Epithelial cell of prostate (primary cell): ENCODE results near the gene EXOC2.

ENCODE experiments used
- DNase-seq: peaks from one replicate; pipeline ENCODE4 v3.0.0-alpha.2; 2011; ENCODE audit warnings: low read depth, low spot score
- H3K27ac ChIP-seq: fragments of 450-650 bp; 2 replicates; pipeline ENCODE4 v1.5.1; 2017; ENCODE audit warnings: mild to moderate bottlenecking

Gene EXOC2, protein sequence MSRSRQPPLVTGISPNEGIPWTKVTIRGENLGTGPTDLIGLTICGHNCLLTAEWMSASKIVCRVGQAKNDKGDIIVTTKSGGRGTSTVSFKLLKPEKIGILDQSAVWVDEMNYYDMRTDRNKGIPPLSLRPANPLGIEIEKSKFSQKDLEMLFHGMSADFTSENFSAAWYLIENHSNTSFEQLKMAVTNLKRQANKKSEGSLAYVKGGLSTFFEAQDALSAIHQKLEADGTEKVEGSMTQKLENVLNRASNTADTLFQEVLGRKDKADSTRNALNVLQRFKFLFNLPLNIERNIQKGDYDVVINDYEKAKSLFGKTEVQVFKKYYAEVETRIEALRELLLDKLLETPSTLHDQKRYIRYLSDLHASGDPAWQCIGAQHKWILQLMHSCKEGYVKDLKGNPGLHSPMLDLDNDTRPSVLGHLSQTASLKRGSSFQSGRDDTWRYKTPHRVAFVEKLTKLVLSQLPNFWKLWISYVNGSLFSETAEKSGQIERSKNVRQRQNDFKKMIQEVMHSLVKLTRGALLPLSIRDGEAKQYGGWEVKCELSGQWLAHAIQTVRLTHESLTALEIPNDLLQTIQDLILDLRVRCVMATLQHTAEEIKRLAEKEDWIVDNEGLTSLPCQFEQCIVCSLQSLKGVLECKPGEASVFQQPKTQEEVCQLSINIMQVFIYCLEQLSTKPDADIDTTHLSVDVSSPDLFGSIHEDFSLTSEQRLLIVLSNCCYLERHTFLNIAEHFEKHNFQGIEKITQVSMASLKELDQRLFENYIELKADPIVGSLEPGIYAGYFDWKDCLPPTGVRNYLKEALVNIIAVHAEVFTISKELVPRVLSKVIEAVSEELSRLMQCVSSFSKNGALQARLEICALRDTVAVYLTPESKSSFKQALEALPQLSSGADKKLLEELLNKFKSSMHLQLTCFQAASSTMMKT

DNA sequence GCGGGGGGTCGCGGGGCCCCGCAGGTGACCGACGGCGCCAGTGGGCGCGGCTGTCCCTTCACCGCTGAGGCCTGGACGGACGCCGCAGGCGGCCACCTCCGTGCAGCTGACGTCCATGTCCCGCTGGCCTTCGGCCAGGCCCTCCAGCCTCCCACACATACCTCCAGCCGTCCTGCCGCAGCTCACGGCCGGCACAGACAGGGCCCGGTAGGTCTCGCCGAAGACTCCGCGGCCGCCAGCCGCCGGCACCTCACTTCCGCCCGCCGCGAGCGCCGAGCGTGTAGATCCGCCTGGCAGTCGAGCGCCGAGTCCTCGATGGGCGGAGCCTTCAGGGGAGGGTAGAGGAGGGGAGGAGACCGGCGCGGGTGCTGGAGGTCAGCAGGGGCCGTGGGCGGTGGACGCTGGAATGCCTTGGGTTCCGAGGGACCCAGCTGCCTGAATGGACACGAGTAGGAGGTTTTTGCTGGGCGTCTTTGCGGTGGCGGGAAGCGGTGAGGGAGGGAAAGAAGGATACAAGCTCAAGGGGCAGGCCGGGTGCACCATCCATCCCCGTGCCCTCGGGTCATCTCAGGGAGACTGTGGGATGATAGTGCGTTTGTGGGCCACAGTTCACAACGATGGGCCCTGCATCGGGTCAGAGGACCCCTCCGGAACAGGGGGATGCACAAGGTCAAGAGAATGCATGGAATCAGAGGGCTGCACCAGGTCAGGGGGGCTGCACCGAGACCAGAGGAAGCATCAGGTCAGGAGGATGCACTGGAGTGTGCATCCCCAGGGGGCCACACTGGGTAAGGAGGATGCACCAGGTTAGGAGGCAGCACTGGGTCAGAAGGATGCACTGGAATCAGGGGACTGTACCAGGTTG lies at the start of gene EXOC2:
Gene EXOC2, minus strand, starts transcription at position 282 of the 865 bp plus-strand sequence. CDS start 55,321 bp downstream, outside the sequence.
- peak; percentile 18 for DNase-seq
- peak within 1 kb of the TSS; percentile 90 for H3K27ac ChIP-seq

DNA sequence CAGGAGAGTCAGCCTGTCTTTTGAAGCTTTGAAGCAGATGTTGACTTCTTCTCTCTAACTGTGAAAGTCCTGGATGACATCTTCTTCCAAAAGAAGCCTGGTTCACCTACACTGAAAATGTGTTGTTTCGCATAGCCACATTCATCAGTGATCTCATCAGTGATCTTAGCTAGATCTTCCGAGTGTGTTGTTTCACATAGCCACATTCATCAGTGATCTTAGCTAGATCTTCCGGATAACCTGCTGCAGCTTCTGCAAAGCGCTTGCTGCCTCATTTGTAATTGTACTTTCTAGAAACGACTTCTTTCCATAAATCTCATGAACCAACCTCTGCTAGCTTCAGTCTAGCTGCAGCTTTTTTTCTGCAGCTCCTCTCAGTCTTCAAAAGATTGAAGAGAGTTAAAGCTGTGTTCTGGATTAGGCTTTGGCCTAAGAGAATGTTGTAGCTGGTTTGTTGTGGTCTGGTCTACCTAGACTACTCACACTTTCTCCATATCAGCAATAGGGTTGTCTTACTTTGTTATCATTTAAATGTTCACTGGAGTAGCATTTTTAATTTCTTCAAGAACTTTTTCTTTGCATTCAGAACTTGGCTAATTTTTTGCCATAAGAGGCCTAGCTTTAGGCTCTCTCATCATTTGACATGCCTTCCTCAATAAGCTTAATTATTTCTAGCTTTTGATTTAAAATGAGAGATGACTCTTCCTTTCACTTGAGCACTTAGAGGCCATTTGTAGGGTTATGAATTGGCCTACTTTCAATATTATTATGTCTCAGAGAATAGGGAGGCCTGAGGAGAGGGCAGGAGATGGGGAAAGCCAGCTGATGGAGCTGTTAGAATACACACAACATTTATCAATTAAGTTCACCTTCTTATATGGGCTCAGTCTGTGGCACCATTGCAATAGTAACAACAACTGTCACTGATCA lies 48.7 kb upstream of the EXOC2 start:
- DNase-seq: no peak
- H3K27ac ChIP-seq: no peak overlapping the region

DNA sequence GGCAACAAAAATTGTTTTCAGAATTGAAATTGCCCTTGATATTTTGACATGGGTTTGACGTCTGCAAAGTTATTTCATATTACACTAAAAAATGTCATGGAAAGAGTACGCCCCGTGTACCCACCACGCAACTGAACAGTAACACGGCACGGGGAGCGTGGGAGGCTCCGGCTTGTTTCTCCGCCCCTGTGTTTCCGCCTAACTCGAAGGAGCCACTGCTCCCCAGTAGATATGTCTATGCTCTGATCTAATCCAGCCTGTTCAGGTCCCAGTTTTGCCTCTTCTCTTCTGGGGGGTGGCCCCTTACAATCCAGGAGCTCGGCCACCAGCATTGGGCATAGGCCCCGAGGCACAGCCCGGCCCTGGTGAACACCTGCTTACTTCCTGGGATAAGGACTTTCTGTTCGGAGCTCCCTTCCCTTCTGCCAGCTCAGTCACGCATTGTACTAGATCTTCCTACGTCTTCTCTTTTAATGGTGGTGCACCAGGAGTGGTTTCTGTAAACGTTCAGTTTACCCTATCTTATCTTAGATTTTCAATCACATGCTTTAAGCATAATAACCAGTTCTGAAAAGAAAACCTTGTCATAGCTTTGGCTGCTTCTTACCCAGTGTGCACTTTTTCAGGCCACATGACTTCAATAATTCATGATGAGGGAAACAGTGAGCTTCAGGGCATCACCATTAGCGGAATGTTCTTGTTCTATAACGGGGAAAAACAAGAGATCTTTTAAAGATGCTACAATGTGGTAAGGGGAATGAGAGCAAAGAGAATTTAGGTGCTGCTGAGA lies 43.9 kb upstream of the EXOC2 start:
- no peak overlapping the region for H3K27ac ChIP-seq
- DNase-seq: no peak

DNA sequence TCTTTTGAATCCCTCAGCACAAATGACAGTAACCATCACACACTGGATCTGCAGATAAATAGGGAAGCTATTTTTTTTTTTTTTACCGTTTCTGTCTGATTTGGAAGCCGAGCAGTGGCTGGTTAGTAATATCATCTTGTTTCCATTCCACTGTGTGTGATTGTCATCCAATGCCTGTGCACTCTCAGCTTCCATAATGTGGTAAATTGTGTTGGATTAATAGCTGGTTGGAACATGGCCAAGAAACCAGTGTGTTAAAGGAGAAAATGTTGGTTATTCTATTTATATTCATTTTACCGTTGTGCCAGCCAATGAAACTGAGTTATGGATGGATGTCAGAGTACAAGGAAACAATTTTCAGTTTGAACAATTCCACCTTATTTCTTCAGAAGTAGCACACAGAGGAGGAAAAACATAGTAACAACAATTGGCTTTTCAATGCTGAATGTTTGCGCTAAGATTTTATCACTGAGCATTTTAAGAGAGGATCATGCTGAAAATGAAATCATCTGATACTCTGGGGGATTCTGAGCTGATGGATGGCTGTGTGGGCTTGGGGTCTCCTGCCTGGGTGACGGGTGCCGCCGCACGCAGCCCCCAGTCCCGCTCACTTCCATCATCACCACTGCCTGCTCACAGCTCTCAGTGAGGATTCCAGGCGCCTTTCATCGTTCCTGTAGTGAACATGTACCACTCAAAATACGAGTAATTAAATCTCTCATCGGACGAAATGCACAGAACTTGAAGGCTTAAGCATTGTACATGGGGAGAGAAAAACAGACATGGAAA lies 40.7 kb upstream of the EXOC2 start:
- no peak for DNase-seq
- no peak overlapping the region for H3K27ac ChIP-seq

DNA sequence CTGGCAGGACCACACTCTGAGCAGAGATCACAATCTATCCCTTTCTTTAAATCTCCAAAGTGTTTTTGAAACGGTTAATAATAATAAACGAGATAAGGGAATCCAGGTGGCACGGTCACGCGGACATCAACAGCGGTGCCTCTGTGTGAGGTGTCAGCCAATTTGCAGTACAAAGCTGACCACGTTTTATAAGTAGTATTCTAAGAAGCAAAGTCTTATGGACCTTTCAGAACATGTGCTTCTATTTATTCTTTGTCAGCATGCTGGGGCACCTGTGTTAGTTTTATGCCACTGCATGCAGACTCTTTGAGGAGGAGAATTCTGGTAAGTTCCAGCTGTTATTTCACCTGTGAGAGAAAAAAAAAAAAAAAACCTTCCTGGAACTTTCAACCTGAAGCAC lies 39.0 kb upstream of the EXOC2 start:
- H3K27ac ChIP-seq: no peak overlapping the region
- no peak for DNase-seq

DNA sequence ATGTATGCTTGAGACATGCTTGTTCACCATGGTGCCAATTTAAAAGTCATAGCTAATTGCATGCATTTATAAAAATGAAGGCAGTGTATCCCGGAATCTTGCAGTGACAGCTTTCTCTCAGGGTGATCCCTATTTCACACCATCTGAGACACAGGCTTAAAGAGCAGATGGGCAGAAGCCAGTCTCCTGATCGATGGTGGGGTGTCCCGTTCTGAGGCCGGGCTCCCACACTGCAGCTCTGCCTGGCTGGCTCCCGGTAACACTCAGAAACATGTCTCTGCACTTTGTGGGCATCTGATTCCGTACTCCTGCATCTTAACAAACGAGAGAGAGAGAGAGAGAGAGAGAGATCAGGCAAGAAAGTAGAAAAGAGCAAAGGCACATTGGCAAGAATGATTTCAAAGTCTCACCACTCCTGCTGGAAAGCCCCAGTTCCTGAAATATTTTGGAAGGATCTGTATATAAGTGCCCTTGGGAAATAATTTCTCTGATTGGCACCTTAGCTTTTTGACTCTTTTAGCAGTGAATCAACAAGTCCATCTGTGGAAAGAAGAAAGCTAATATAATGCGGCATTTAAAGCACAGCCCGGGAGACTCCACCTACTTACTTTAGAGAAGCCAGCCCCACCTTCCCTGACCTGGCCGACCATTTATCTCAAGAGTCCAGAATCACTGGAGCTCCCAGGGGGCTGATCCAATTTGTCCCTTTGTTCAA lies 36.8 kb upstream of the EXOC2 start:
- no peak for DNase-seq
- H3K27ac ChIP-seq: no peak overlapping the region

DNA sequence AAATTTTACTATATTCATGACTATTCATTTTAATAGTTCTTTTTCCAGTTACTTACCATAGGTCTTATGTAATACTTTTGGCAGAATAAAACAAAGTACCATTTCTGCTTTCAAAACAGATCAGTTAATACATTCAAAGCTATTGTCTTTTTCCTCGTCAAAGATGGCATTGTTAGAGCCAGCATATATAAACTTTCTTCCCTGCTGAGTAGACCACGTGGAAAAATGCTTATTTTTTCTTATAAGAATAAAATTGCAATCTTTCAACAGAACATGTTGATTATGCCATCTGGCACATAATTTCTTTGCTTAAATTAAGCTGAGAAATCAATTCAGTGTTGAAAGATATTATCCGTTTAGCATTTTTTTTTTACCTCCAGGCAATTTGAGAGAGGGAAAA lies 34.9 kb upstream of the EXOC2 start:
- H3K27ac ChIP-seq: no peak overlapping the region
- DNase-seq: no peak

DNA sequence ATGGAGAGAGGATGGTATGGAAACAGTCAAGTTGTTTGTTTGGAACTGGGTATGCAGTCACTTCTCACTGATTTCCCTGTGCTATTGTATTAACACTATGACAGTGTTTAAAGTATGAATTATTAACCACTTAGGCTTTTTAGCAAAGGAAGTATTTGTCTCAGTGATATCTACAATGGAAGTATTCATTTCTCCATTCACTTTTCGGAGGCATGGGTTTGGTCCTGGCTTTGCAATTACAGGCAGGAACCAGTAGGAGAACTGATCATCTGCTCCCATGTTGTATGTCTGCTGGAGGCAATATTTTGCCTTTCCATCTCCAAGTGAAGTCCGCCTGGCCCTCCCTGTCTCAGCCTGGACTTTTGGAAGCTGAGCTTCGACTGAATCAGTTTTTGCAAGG lies 30.6 kb upstream of the EXOC2 start:
- DNase-seq: no peak
- no peak overlapping the region for H3K27ac ChIP-seq

DNA sequence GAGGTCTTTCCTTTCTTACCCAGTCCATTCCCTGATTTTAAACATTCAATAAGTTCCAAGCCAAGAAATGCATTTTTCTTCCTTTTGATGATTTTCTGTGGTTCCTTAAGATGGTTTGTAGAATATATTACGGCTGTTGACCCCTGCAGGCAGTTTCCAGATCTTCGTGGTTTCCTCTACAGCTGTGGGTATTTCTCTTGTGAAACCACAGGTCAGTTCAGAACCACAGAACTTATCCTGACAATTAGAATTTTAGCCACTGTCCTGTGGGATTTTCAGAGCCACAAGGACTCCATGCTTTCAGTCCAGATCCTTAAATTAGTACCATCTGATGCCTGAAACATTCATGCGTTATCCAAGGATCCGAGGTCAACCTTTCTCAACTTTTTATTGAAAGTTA lies 29.7 kb upstream of the EXOC2 start:
- DNase-seq: no peak
- H3K27ac ChIP-seq: no peak overlapping the region

DNA sequence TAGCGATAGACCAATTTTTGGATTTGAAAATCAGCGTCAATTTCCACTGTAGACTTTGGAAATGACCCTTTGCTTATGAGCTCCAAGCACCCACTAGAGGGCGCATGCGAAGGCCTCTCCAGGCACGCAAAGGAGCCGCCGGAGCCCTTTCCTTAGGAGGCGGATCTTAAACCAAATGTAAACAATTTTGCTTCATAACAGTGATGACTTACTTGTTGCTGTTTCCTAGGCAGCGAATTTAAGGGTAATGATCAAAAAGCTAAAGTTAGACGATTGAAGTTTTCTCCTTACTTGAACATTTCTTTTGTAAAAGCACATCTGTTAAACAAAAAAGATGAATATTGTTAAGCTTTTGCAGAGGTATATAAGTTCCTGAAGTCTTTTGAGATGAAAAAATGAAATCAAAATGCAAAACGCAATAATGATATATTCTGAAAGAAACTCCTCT lies 29.2 kb upstream of the EXOC2 start:
- no peak overlapping the region for H3K27ac ChIP-seq
- peak; percentile 27 for DNase-seq

DNA sequence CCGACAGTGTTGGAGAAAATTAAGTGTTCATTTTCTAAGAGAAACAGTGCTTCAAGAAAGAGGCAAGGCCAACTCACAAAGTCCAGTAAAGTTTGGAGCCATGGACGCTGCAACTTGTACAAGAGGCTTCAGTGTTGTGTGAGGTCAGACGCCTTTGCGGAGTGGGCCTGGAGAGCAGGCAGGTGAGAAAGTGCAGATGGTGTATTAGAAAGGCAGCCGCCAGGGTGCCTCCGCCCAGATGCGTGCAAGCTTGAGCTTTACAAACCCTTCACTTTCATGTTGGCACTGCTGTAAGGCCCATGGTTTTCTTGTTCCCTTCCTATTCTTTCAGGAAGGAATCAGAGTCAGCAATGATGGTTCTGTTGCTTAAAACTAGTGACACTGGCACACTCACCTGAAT lies 25.4 kb upstream of the EXOC2 start:
- no peak overlapping the region for H3K27ac ChIP-seq
- DNase-seq: no peak

DNA sequence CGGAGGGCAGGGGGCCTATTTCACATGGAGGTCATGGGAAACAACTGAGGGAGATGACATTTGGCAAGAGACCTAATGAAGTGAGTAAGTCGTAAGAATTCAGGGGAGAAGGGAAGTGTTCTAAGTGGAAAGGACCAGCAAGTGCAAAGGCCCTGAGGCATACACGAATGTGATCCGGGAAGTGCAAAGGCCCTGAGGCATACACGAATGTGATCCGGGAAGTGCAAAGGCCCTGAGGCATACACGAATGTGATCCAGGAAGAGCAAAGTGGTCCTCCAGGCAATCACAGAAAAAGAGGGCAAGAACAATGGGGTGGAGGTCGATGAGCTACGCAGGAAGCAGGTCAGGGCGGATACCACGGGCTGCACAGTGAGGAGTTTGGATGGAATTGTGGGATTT lies 24.2 kb upstream of the EXOC2 start:
- no peak overlapping the region for H3K27ac ChIP-seq
- no peak for DNase-seq

DNA sequence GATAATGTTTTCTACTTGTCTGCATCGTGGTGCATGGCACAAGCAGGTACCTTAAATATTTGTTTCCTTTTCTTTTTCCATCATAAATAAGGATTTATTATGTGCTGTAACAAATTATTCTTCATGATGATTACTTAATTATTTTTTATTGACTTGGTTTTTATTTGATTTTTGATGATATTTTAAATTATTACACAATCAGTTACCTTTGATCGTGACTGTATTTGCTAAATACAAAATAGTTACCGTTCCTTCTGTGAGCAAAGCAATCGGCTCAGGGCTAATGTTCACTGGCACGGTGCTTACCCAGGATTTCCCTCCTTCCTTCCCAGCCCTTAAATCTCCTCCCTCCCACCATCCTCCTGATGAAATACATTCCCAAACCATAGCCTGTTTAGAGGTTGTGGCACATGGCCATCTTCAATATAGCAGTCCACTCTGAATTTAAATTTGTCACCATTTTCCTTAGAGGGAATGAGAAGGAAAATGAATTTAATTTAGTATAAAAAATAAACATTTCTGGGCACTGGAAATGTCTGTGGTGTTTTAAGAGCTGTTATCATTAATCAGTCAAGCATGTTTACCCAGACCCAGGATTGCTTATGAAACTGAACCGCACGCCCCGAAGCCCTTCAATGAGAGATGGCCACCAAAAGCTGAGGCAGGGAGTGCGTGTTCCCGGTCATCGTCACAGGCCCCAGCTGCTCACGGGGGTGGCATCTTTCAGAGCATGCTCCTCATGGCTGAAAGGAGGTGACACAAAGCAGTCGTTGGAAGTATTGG lies 23.0 kb upstream of the EXOC2 start:
- H3K27ac ChIP-seq: no peak overlapping the region
- no peak for DNase-seq

DNA sequence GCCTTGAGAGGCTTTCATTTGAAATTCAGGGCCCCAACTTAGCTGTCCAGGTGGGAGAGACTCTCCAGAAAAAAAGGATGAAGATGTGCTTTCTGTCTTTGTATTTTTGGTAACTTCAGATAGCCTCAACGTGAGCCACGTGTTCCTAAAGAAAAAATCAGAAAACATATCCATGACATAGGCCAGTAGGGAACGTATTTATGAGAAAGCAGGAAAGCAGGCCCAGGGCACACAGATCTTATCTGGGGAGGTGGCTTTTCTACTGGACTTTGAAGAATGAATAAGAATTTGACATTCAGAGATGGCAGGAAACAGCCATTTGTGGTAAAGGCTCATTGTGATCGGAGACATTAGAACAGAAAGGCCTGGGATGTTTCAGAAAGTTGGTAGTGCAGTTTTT lies 21.2 kb upstream of the EXOC2 start:
- no peak for DNase-seq
- no peak overlapping the region for H3K27ac ChIP-seq

DNA sequence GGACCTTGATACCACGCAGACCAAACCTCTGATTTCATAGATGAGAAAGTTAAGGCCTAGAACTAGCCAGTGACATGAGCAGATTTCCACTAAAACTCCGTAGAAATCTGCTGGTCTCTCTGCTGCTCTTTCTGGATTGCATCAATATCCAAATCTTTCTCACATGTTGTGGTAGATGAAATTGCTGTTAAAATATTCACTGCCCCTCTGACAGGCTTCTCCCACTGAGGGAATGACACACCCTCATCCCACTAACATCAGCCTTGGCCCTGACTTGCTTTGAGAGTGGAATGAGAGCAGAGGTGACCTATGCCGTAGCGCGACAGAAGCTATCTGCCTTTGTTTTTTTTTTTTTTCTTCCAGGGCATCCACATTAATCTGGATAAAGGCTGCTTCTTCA lies 20.4 kb upstream of the EXOC2 start:
- no peak for DNase-seq
- H3K27ac ChIP-seq: no peak overlapping the region

DNA sequence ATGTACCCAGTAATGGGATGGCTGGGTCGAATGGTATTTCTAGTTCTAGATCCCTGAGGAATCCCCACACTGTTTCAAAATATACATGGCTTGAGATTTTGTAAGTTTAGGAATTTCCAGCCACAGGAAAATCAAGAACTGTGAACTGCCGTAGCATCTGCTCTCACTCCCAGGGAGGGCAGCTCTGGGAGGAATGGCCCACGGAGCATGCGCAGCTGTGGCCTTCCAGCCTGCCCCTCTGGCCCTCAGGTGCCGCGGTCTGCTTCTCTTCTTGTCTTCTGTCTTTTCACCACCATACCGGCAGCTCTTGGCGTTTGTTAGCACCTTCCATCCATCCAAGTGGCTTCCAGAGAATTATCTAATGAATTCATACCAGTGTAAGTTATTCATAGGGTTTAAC lies 19.9 kb upstream of the EXOC2 start:
- no peak for DNase-seq
- H3K27ac ChIP-seq: no peak overlapping the region
